Measurements from ENCODE around the gene KLK15. TPM values are rescaled to one million over a fixed set of nuclear protein-coding genes. Genes with fewer than 3 reads are reported as not detected.

KLK15 gene
- total RNA-seq, 2 experiments from 2014 or later = not detected

DNA sequence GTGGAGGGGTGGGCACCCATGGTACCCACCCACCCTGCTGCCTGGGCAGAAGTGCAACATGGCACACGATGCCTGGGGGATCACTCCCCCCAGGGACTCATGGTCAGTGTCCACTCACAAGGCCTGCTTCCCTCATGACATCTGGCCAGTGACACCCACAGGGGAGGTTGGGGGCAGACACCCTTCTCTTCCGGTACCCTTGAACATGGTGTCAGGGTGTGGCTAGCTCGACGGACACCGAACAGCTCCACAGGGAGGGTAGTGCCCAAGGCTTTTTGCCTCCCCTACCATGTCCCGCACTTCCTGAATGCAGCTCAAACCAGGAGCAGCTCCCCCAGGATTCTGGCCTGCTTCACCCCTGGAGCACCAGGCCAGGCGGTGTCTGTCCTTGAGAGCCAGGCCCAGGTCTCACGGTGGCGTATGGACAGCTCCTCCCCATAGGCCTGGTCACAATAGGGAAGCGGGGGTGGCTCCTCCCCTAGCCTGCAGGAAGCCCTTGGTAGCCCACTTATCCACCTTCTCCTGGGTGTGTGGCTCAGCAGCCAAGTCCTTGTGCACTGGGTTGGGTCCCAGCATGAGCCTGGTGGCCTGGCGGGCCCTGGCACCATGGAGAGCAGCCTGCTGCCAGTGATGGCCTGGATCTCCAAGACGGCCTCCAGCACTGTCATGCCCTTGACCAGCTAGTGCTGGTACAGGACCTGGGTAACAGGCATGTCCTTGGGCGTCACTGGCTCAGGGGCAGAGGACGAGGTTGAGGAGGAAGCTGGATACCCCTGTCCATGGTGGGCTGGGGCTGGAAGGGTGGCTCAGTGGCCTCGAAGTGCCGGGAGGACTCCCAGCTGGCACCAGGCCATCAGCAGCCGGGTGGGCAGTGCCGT lies 35.4 kb downstream of the KLK15 start:
- Histone ChIP-seq H3K4me1 (ENCODE audit: insufficient read depth, low read length) (peaks cover 26% of the 10 kb centered on the region), H3K9me3 (ENCODE audit: control insufficient read depth in 1 of 2, insufficient read depth in 1 of 2, low read length in 2 of 2) (no peaks in the 10 kb centered on the region), H3K27me3 (ENCODE audit: control insufficient read depth in 1 of 2, insufficient read depth in 2 of 2, low read length in 2 of 2) (no peaks in the 10 kb centered on the region), H3K4me3 (ENCODE audit: low read length) (no peak overlapping the region), H3K27ac (ENCODE audit: low read depth in 1 of 2, low read length in 2 of 2) (no peak overlapping the region), H3K36me3 (ENCODE audit: insufficient read depth, low read length) (peaks cover 33% of the 10 kb centered on the region)
- CTCF ChIA-PET = no interaction called here
- Mint-ChIP-seq H3K9me3 (no peaks in the 10 kb centered on the region), H3K36me3 (ENCODE audit: low read depth) (peaks cover 42% of the 10 kb centered on the region), H3K4me1 (ENCODE audit: low read depth) (peaks cover 16% of the 10 kb centered on the region), H3K27me3 (no peaks in the 10 kb centered on the region), H3K27ac (no peak overlapping the region), H3K4me3 (no peak overlapping the region)
- TF ChIP-seq, protein P1, sequence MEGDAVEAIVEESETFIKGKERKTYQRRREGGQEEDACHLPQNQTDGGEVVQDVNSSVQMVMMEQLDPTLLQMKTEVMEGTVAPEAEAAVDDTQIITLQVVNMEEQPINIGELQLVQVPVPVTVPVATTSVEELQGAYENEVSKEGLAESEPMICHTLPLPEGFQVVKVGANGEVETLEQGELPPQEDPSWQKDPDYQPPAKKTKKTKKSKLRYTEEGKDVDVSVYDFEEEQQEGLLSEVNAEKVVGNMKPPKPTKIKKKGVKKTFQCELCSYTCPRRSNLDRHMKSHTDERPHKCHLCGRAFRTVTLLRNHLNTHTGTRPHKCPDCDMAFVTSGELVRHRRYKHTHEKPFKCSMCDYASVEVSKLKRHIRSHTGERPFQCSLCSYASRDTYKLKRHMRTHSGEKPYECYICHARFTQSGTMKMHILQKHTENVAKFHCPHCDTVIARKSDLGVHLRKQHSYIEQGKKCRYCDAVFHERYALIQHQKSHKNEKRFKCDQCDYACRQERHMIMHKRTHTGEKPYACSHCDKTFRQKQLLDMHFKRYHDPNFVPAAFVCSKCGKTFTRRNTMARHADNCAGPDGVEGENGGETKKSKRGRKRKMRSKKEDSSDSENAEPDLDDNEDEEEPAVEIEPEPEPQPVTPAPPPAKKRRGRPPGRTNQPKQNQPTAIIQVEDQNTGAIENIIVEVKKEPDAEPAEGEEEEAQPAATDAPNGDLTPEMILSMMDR (IDR thresholded peaks at IDR 0.05) = no peak
- ATAC-seq (ENCODE audit: poor library complexity) (no peak), DNase-seq (no peak)
- POLR2A ChIA-PET = no interaction called here
- intact Hi-C loops (cut with DNase I, micrococcal nuclease) = no loop called here

DNA sequence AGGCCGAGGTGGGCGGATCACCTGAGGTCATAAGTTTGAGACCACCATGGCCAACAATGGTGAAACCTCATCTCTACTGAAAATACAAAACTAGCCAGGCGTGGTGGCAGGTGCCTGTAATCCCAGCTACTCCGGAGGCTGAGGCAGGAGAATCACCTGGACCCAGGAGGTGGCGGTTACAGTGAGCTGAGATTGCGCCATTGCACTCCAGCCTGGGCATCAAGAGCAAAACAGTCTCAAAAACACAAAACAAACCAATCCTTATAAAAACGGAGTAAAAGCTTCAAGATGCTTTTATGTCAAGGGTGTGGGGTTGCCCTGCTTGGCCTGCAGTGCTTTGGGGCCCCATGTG lies 36.0 kb downstream of the KLK15 start:
- no peaks in the 10 kb centered on the region for H3K27me3 ChIP-seq (ENCODE audit: control insufficient read depth in 1 of 2, insufficient read depth in 2 of 2, low read length in 2 of 2)
- TF ChIP-seq, protein P1 (IDR thresholded peaks at IDR 0.05) = no peak
- CTCF ChIA-PET = no interaction called here
- no peak overlapping the region for H3K27ac ChIP-seq (ENCODE audit: low read depth in 1 of 2, low read length in 2 of 2)
- Mint-ChIP-seq H3K27me3 (no peaks in the 10 kb centered on the region), H3K9me3 (no peaks in the 10 kb centered on the region), H3K27ac (no peak overlapping the region), H3K36me3 (ENCODE audit: low read depth) (peaks cover 38% of the 10 kb centered on the region), H3K4me1 (ENCODE audit: low read depth) (peaks cover 10% of the 10 kb centered on the region), H3K4me3 (no peak overlapping the region)
- H3K4me3 ChIP-seq (ENCODE audit: low read length) = no peak overlapping the region
- ATAC-seq (ENCODE audit: poor library complexity) (no peak), DNase-seq (no peak)
- H3K9me3 ChIP-seq (ENCODE audit: control insufficient read depth in 1 of 2, insufficient read depth in 1 of 2, low read length in 2 of 2) = no peaks in the 10 kb centered on the region
- POLR2A ChIA-PET = no interaction called here
- intact Hi-C loops (cut with DNase I, micrococcal nuclease) = no loop called here
- H3K36me3 ChIP-seq (ENCODE audit: insufficient read depth, low read length) = peaks cover 33% of the 10 kb centered on the region
- peaks cover 20% of the 10 kb centered on the region for H3K4me1 ChIP-seq (ENCODE audit: insufficient read depth, low read length)

DNA sequence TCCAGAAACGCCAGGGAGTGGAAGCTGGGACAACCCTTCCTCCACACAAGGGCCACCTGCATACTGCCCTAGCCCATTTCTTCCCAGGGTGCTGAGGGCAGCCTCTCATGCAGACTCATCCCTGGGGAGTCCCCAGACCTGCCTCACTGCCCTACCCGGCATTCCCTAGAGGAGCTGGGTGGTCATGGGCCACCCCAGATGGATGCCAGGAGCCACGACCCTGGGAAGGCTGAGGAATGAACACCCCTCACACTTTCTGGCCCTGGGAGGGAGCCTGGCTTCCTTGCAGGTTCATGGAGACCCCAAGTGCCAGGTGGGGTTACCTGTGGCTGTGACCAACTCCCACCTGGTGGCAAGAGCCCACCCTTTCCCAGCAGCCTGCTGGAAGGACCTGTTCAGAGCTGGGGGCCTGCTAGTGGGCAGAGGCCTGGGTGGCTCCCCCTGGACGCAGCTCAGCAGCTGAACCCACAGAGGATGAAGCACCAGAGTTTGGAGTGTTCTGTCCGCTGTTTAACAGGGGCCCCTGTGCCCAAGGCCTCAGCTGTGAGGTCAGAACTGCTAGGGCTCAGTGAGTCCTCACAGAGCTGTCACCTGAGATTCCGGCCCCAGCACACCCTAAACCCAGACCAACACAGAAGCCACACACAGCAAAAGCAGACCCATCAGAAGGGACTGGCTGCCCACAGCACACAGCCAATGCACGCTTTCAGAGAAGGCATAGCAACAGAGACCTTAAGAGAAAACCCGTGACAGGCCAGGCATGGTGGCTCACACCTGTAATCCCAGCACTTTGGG lies 36.5 kb downstream of the KLK15 start:
- H3K4me3 ChIP-seq (ENCODE audit: low read length) = no peak overlapping the region
- ATAC-seq (ENCODE audit: poor library complexity) = no peak
- Mint-ChIP-seq H3K27ac (no peak overlapping the region), H3K4me1 (ENCODE audit: low read depth) (peaks cover 10% of the 10 kb centered on the region), H3K4me3 (no peak overlapping the region), H3K9me3 (no peaks in the 10 kb centered on the region), H3K36me3 (ENCODE audit: low read depth) (peaks cover 35% of the 10 kb centered on the region), H3K27me3 (no peaks in the 10 kb centered on the region)
- POLR2A ChIA-PET = no interaction called here
- CTCF ChIA-PET = no interaction called here
- H3K36me3 ChIP-seq (ENCODE audit: insufficient read depth, low read length) = peaks cover 30% of the 10 kb centered on the region
- H3K4me1 ChIP-seq (ENCODE audit: insufficient read depth, low read length) = peaks cover 15% of the 10 kb centered on the region
- DNase-seq = no peak
- H3K27me3 ChIP-seq (ENCODE audit: control insufficient read depth in 1 of 2, insufficient read depth in 2 of 2, low read length in 2 of 2) = no peaks in the 10 kb centered on the region
- H3K9me3 ChIP-seq (ENCODE audit: control insufficient read depth in 1 of 2, insufficient read depth in 1 of 2, low read length in 2 of 2) = no peaks in the 10 kb centered on the region
- no peak overlapping the region for H3K27ac ChIP-seq (ENCODE audit: low read depth in 1 of 2, low read length in 2 of 2)
- TF ChIP-seq, protein P1 (IDR thresholded peaks at IDR 0.05) = no peak
- intact Hi-C loops (cut with DNase I, micrococcal nuclease) = no loop called here
